Coronary artery (tissue), 2 donors: Measurements from ENCODE around the gene BGN.

Experiments
- DNase-seq: peaks from one replicate; pipeline ENCODE4 v3.0.0-alpha.2; 2017; ENCODE audit warnings: low spot score
- H3K27ac ChIP-seq, 2 donors: fragments of 200-600 bp; sonication (generic); one replicate each; pipeline ENCODE4 v1.5.1; 2016 to 2019
- H3K4me3 ChIP-seq: fragments of 200-600 bp; sonication (generic); 2 replicates; pipeline ENCODE4 v1.5.1; 2016; ENCODE audit warnings: mild to moderate bottlenecking, moderate library complexity
- TF ChIP-seq, protein P1 (sequence below): fragments of 200-600 bp; sonication (generic); IDR thresholded peaks from one replicate; pipeline ENCODE4 v1.5.1; 2019; ENCODE audit warnings: antibody characterized with exemption

Gene BGN

DNA sequence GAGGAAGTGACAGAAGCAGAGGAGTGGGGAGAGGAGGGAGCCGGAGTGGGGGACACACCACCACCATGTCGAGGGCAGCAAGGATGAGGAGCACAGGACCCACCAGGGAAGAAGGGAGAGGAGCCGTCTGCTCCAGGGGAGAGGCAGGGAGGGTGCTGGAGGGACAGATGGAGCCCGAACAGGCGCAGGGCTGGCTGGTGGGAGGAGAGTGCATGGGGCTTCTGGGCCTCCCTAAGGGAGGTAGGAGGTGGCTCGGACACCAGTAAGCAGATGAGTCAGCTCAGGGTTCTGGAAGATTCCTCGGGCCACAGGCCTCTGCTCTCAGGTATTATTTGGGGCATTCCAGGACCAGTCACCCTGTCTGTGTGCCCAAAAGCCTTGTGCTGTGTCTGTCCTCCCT lies 52.4 kb downstream of the BGN start:
- H3K4me3 ChIP-seq: no peak overlapping the region
- no peak for DNase-seq
- TF ChIP-seq, protein P1, sequence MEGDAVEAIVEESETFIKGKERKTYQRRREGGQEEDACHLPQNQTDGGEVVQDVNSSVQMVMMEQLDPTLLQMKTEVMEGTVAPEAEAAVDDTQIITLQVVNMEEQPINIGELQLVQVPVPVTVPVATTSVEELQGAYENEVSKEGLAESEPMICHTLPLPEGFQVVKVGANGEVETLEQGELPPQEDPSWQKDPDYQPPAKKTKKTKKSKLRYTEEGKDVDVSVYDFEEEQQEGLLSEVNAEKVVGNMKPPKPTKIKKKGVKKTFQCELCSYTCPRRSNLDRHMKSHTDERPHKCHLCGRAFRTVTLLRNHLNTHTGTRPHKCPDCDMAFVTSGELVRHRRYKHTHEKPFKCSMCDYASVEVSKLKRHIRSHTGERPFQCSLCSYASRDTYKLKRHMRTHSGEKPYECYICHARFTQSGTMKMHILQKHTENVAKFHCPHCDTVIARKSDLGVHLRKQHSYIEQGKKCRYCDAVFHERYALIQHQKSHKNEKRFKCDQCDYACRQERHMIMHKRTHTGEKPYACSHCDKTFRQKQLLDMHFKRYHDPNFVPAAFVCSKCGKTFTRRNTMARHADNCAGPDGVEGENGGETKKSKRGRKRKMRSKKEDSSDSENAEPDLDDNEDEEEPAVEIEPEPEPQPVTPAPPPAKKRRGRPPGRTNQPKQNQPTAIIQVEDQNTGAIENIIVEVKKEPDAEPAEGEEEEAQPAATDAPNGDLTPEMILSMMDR: no peak
- no peak overlapping the region for H3K27ac ChIP-seq

GRCh38 chrX:153549231-153549630 lies 54.5 kb downstream of the BGN start:
- no peak for DNase-seq
- Histone ChIP-seq H3K4me3 (no peak overlapping the region), H3K27ac (no peak overlapping the region)
- TF ChIP-seq, protein P1: no peak

DNA sequence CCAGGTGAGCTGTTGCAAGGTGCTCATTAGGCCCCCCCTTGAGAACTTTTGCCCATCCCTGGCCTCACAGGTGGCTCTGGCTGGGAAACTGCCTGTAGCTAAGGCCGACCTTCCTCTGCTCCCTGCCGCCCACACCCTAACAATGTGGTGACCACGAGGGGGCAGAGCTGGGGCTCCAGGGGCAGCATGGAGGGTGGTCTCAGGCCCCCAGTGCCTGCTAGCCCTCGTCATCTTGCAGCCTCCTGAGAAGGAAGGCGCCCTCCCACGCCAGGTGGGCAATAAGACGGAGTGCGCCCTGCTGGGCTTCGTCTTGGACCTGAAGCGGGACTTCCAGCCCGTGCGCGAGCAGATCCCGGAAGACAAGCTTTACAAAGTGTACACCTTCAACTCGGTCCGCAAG lies 55.0 kb downstream of the BGN start:
- Histone ChIP-seq H3K27ac (no peak overlapping the region), H3K4me3 (no peak overlapping the region)
- no peak for DNase-seq
- TF ChIP-seq, protein P1: no peak

- H3K27ac ChIP-seq: no peak overlapping the region
- DNase-seq: no peak
- TF ChIP-seq, protein P1: no peak
- H3K4me3 ChIP-seq: no peak overlapping the region
These were observed 56.4 kb downstream of the BGN start for GRCh38 chrX:153551135-153551534.

DNA sequence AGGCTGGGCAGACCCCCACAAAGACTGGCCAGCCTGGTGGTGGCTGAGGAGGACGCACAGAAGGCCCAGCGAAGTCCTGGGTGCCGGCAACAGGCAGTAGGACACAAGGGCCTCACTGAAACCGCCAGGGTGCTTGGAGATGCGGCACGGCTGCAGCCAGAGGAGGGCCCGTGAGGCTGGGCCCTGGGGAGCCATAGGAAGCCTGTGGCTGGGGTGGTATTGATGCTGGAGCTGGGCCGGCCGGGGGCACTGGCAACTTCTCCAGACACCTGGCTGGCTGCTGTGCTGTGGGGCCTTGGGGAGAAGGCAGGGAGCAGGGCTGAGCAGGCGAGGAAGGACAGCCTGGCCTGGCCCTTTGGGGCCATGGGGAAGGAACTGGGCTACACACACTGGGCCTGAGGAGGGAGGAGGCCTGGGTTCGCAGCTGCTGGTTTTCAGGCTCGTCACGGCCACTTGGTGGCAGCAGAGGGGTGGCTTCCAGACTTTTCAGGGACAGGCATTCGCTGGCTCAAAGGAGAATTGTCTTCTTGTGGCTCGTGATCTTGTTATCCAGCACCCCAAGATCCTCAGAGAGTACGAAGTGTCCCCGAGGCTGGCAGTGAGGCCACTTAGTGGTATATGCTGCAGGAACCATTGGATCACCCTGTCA lies 59.9 kb downstream of the BGN start:
- Histone ChIP-seq H3K27ac (no peak overlapping the region), H3K4me3 (no peak overlapping the region)
- no peak for DNase-seq
- TF ChIP-seq, protein P1: peak; percentile 66

- Histone ChIP-seq H3K27ac (no peak overlapping the region), H3K4me3 (no peak overlapping the region)
- TF ChIP-seq, protein P1: no peak
- DNase-seq: no peak
These were observed 62.0 kb downstream of the BGN start for GRCh38 chrX:153556767-153557166.

DNA sequence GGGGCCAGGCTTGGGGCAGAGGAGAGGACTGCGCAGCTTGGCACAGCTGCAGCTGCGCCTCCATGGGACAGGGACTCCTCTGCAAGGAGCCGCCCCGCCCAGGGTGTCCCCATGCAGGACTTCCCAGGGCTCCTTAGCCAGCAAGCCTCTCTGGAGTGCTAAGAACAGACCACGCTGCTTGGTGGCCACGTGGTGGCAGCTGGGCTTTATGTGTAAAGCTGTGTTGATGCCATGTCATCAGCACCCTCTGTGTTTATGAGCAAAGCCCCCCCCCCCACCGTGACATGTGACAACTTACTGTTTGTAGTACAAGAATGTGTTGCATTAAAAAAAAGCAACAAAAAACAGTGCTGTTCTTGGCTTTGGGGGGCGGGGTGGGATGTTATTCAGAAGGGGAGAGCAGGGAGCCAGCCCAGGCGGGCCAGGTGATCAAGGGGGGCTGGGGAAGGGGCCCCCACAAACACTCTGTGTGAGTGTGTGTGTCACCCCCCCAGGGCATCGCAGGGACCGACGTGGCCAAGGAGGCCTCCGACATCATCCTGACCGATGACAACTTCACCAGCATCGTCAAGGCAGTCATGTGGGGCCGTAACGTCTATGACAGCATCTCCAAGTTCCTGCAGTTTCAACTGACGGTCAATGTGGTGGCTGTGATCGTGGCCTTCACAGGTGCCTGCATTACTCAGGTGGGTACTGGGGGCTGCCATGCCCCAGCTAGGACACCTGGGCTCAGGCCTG lies 63.0 kb downstream of the BGN start:
- Histone ChIP-seq H3K27ac (no peak overlapping the region), H3K4me3 (no peak overlapping the region)
- TF ChIP-seq, protein P1: no peak
- DNase-seq: no peak
